ENCODE data around the gene DCX. TPM values are rescaled to one million over a fixed set of nuclear protein-coding genes. Genes with fewer than 3 reads are reported as not detected.

DCX gene
- total and polyA plus RNA-seq, 2 experiments from 2014 or later = not detected

GRCh38 chrX:111355523-111356115 lies 56.4 kb downstream of the DCX start:
- no peaks in the 10 kb centered on the region for H3K4me1 ChIP-seq (ENCODE audit: insufficient read depth)
- H3K4me3 ChIP-seq = no peak overlapping the region
- TF ChIP-seq EZH2 (IDR thresholded peaks at IDR 0.05; ENCODE audit: insufficient read depth, poor library complexity, severe bottlenecking) (no peak), EZH2phosphoT487 (IDR thresholded peaks at IDR 0.05; ENCODE audit: insufficient read depth, low read depth) (no peak)
- 0 to 7% methylated on average over 2 of the region's 2 CpGs for WGBS, 2 experiments (ENCODE audit: low coverage in 1 of 2, low lambda C conversion rate in 2 of 2, missing lambda C conversion rate in 2 of 2)
- H3K36me3 ChIP-seq (ENCODE audit: low read depth) = no peaks in the 10 kb centered on the region
- in situ Hi-C loops (cut with MboI) = no loop called here
- no peak overlapping the region for H3K4me2 ChIP-seq (ENCODE audit: unreplicated experiment)
- no peaks in the 10 kb centered on the region for H3K27me3 ChIP-seq (replicated peaks; ENCODE audit: insufficient read depth)
- no peaks in the 10 kb centered on the region for H3K9me2 ChIP-seq (ENCODE audit: insufficient read depth)
- no peak overlapping the region for H3K27ac ChIP-seq
- H3K9me3 ChIP-seq (ENCODE audit: low read depth) = no peaks in the 10 kb centered on the region
- H2AFZ ChIP-seq = no peak overlapping the region
- H3K9ac ChIP-seq = no peak overlapping the region
- no peaks in the 10 kb centered on the region for H4K20me1 ChIP-seq (ENCODE audit: insufficient read depth)
- no peaks in the 10 kb centered on the region for H3F3A ChIP-seq (ENCODE audit: insufficient read depth)
- DNase-seq = no peak
- no peaks in the 10 kb centered on the region for H3K79me2 ChIP-seq (ENCODE audit: insufficient read depth)

GRCh38 chrX:111354496-111354895 lies 57.5 kb downstream of the DCX start:
- Histone ChIP-seq H3K4me3 (no peak overlapping the region), H4K20me1 (ENCODE audit: insufficient read depth) (no peaks in the 10 kb centered on the region), H3K4me1 (ENCODE audit: insufficient read depth) (no peaks in the 10 kb centered on the region), H2AFZ (no peak overlapping the region), H3F3A (ENCODE audit: insufficient read depth) (no peaks in the 10 kb centered on the region), H3K9ac (no peak overlapping the region), H3K9me3 (ENCODE audit: low read depth) (no peaks in the 10 kb centered on the region), H3K27ac (no peak overlapping the region), H3K36me3 (ENCODE audit: low read depth) (no peaks in the 10 kb centered on the region), H3K9me2 (ENCODE audit: insufficient read depth) (no peaks in the 10 kb centered on the region), H3K27me3 (replicated peaks; ENCODE audit: insufficient read depth) (no peaks in the 10 kb centered on the region), H3K79me2 (ENCODE audit: insufficient read depth) (no peaks in the 10 kb centered on the region), H3K4me2 (ENCODE audit: unreplicated experiment) (no peak overlapping the region)
- TF ChIP-seq EZH2phosphoT487 (IDR thresholded peaks at IDR 0.05; ENCODE audit: insufficient read depth, low read depth) = no peak
- no peak for TF ChIP-seq EZH2 (IDR thresholded peaks at IDR 0.05; ENCODE audit: insufficient read depth, poor library complexity, severe bottlenecking)
- WGBS, 2 experiments (ENCODE audit: low coverage in 1 of 2, low lambda C conversion rate in 2 of 2, missing lambda C conversion rate in 2 of 2) = 0 to 50% methylated on average over 1 of the region's 1 CpG
- in situ Hi-C loops (cut with MboI) = no loop called here
- no peak for DNase-seq

- no peaks in the 10 kb centered on the region for H3K4me1 ChIP-seq (ENCODE audit: insufficient read depth)
- no peaks in the 10 kb centered on the region for H3K27me3 ChIP-seq (replicated peaks; ENCODE audit: insufficient read depth)
- no peaks in the 10 kb centered on the region for H3F3A ChIP-seq (ENCODE audit: insufficient read depth)
- no peak for DNase-seq
- no peaks in the 10 kb centered on the region for H3K9me2 ChIP-seq (ENCODE audit: insufficient read depth)
- WGBS, 2 experiments (ENCODE audit: low coverage in 1 of 2, low lambda C conversion rate in 2 of 2, missing lambda C conversion rate in 2 of 2) = 0% methylated on average over 2 of the region's 2 CpGs
- TF ChIP-seq EZH2 (IDR thresholded peaks at IDR 0.05; ENCODE audit: insufficient read depth, poor library complexity, severe bottlenecking) (no peak), EZH2phosphoT487 (IDR thresholded peaks at IDR 0.05; ENCODE audit: insufficient read depth, low read depth) (no peak)
- no peak overlapping the region for H2AFZ ChIP-seq
- H3K27ac ChIP-seq = no peak overlapping the region
- no peaks in the 10 kb centered on the region for H4K20me1 ChIP-seq (ENCODE audit: insufficient read depth)
- H3K9me3 ChIP-seq (ENCODE audit: low read depth) = no peaks in the 10 kb centered on the region
- H3K36me3 ChIP-seq (ENCODE audit: low read depth) = no peaks in the 10 kb centered on the region
- no peak overlapping the region for H3K4me3 ChIP-seq
- no peaks in the 10 kb centered on the region for H3K79me2 ChIP-seq (ENCODE audit: insufficient read depth)
- in situ Hi-C loops (cut with MboI) = no loop called here
- no peak overlapping the region for H3K4me2 ChIP-seq (ENCODE audit: unreplicated experiment)
- no peak overlapping the region for H3K9ac ChIP-seq
Measured at GRCh38 chrX:111353793-111354192, 58.2 kb downstream of the DCX start.

GRCh38 chrX:111352424-111352823 lies 59.6 kb downstream of the DCX start:
- Histone ChIP-seq H3K9me3 (ENCODE audit: low read depth) (no peaks in the 10 kb centered on the region), H4K20me1 (ENCODE audit: insufficient read depth) (no peaks in the 10 kb centered on the region), H3F3A (ENCODE audit: insufficient read depth) (no peaks in the 10 kb centered on the region), H3K4me2 (ENCODE audit: unreplicated experiment) (no peak overlapping the region), H2AFZ (no peak overlapping the region), H3K36me3 (ENCODE audit: low read depth) (no peaks in the 10 kb centered on the region), H3K27ac (no peak overlapping the region), H3K4me1 (ENCODE audit: insufficient read depth) (no peaks in the 10 kb centered on the region), H3K79me2 (ENCODE audit: insufficient read depth) (no peaks in the 10 kb centered on the region), H3K4me3 (no peak overlapping the region), H3K9me2 (ENCODE audit: insufficient read depth) (no peaks in the 10 kb centered on the region), H3K27me3 (replicated peaks; ENCODE audit: insufficient read depth) (no peaks in the 10 kb centered on the region), H3K9ac (no peak overlapping the region)
- in situ Hi-C loops (cut with MboI) = no loop called here
- 56 to 73% methylated on average over 1 of the region's 1 CpG for WGBS, 2 experiments (ENCODE audit: low coverage in 1 of 2, low lambda C conversion rate in 2 of 2, missing lambda C conversion rate in 2 of 2)
- peak; percentile 1 for DNase-seq
- TF ChIP-seq EZH2 (IDR thresholded peaks at IDR 0.05; ENCODE audit: insufficient read depth, poor library complexity, severe bottlenecking) = no peak
- TF ChIP-seq EZH2phosphoT487 (IDR thresholded peaks at IDR 0.05; ENCODE audit: insufficient read depth, low read depth) = no peak

- Histone ChIP-seq H3K9me2 (ENCODE audit: insufficient read depth) (no peaks in the 10 kb centered on the region), H3K4me1 (ENCODE audit: insufficient read depth) (no peaks in the 10 kb centered on the region), H3F3A (ENCODE audit: insufficient read depth) (no peaks in the 10 kb centered on the region), H2AFZ (no peak overlapping the region), H3K4me3 (no peak overlapping the region), H3K27ac (no peak overlapping the region), H3K27me3 (replicated peaks; ENCODE audit: insufficient read depth) (no peaks in the 10 kb centered on the region), H3K36me3 (ENCODE audit: low read depth) (no peaks in the 10 kb centered on the region), H3K79me2 (ENCODE audit: insufficient read depth) (no peaks in the 10 kb centered on the region), H3K9me3 (ENCODE audit: low read depth) (no peaks in the 10 kb centered on the region), H3K9ac (no peak overlapping the region), H4K20me1 (ENCODE audit: insufficient read depth) (no peaks in the 10 kb centered on the region), H3K4me2 (ENCODE audit: unreplicated experiment) (no peak overlapping the region)
- in situ Hi-C loops (cut with MboI) = no loop called here
- TF ChIP-seq EZH2 (IDR thresholded peaks at IDR 0.05; ENCODE audit: insufficient read depth, poor library complexity, severe bottlenecking) (no peak), EZH2phosphoT487 (IDR thresholded peaks at IDR 0.05; ENCODE audit: insufficient read depth, low read depth) (no peak)
- DNase-seq = no peak
Measured at GRCh38 chrX:111349934-111350333, 62.1 kb downstream of the DCX start.
